ENCODE data around the gene SLC29A2.

SLC29A2 gene

GRCh38 chr11:66346476-66347424 is 24.8 kb downstream of the SLC29A2 start:
- no peak for DNase-seq

GRCh38 chr11:66345316-66345649 is 26.3 kb downstream of the SLC29A2 start:
- no peak for DNase-seq

DNA sequence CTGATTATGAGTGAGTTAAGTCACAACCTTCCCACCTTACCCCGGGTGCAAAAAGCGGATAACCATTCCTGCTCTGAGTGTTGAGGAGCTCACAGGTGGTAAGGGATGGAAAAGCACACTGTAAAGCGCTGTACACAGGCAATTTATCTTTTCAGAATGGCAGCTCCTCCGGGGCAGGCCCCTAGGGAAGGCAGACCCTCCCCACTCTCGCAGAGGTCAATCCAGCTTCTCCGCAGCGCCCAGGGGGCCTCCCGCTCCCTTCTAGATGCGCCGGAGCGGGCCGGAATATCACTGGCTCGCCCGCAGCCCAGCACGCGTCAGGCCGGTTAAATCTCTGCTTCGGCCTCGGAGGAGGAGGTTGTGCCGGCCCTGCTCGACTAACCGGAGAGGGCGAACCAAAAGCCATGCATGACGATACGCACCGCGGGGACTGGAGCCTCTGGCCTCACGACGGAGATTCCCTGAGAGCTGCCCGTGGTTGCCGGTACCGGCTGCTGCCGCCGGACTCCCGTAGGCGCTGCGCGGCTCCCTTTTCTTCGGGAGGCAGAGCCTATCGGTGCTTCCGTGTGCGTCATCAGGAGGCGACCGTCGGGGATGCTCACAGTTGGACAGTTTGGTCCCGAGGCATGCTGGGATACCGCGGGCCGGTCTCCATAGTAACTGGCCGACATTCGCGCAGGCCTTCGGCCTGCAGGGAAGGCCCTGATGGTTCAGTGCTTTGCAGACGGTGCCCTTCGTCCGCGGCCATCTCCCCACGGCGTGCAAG is 26.8 kb downstream of the SLC29A2 start, which contains the start of gene BRMS1:
TSS of gene BRMS1 (minus strand) at position 555 of the 766 bp plus-strand sequence. CDS start 2,870 bp downstream, outside the sequence.
- DNase-seq = peak; percentile 94

GRCh38 chr11:66343176-66343575 is 28.4 kb downstream of the SLC29A2 start:
- DNase-seq = no peak

DNA sequence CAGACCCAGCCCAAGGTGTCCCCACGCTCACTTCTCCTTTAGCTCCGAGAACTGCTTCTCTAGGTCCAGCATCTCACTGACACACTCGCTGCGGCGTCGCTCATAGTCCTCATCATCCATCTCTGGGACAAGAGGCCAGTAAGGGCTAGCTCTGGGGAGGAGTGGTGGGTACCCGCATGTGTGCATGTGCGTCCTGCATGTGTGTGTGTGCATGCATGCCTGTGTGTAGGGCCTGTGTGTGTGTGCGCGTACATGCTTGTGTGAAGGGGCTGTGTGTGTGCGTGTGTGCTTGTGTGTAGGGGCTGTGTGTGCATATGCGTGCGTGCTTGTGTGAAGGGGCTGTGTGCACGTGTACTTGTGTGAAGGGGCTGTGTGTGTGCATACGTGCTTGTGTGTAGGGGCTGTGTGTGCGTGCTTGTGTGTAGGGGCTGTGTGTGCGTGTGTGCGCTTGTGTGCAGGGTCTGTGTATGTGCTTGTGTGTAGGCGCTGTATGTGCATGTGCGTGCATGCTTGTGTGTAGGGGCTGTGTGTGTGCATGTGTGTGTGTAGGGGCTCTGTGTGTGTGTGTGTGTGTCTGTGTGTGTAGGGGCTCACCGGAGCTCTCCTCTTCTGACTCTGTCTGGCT is 29.9 kb downstream of the SLC29A2 start:
- DNase-seq = no peak

- no peak for DNase-seq
Measured at GRCh38 chr11:66340596-66341501, 30.7 kb downstream of the SLC29A2 start.

DNA sequence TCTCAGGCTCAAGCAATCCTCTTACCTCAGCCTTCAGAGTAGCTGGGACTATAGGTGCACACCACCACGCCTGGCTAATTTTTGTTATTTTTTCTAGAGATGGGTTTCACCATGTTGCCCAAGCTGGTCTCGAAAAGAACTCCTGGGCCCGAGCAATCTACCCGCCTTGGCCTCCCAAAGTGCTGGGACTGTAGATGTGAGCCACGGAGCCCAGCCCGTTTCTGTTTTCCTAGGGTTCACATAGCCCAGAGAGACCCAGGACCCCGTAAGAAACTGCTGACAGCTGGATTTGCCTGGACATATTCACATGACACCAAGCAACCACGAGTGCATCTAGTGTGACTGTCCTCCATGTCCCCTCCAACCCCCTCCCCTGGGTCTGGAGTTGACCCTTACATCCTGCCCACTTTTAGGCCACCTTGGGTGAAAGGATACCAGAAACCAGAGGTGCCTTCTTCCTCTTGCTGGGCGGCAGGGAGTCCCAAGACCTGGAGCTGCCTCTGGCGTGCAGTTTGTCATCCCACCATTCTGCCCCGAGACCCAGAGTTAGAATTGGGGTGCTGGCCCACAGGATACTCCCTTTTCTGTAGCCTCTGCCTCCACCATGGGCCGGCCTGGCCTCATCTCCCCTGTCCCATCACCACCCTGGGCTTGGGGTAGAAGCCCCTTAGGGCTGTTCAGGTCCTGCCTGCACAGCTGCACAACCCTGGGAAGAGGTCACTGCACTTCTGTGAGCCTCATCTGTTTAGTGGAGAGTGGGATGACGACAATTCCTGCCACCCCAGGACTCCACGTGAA is 31.7 kb downstream of the SLC29A2 start:
- no peak for DNase-seq

GRCh38 chr11:66339162-66339675 is 32.3 kb downstream of the SLC29A2 start:
- DNase-seq = no peak

- no peak for DNase-seq
Measured at GRCh38 chr11:66338276-66339161, 33.0 kb downstream of the SLC29A2 start.

- DNase-seq = no peak
Measured at GRCh38 chr11:66337103-66337899, 34.3 kb downstream of the SLC29A2 start.

GRCh38 chr11:66336234-66337102 is 35.1 kb downstream of the SLC29A2 start, which contains the start of gene RIN1:
TSS of gene RIN1 (minus strand) at chr11:66336434. CDS start at chr11:66336402, 32 bp downstream.
- DNase-seq = no peak

GRCh38 chr11:66335531-66336233 is 35.9 kb downstream of the SLC29A2 start:
- DNase-seq = peak; percentile 9

DNA sequence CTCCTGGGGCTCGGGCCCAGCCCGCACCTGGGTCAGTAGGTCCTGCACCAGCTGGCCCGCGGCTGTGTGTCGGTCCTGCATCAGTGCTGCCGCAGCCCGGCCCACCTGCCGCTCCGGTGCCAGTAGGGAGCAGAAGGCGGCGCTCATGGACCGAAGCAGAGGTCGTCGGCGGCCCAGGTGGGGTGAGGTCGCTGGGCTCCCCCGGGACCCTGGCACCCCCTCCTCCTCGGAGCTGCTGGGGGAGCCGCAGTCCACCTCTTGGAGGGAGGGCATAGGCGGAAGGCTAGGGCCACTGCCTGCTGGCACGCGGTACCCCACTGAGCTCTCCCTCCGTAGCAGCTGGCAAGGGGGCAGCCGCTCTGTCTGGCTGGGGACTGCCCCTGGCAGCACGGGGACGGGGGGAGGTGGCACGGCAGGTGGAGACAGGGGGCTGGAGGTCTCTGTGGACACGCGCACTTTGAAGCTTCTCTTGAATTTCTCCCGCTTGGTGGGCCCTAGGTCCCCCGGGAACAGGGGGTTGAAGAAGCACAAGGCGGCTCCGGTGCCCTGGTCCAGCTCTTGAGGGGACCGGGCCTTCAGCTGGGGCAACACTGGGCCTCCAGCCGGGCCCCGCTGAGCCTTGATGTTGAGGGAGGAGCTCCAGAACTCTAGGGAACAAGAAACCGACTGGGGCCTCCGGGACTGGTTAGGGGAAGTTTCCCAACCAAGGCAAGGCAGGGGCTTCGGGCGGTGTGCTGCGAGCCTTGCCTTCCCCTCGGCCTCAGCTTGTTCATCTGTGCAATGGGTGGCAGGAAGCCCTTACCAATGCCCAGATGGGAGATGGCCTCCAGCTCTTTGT is 36.7 kb downstream of the SLC29A2 start:
- DNase-seq = no peak

DNA sequence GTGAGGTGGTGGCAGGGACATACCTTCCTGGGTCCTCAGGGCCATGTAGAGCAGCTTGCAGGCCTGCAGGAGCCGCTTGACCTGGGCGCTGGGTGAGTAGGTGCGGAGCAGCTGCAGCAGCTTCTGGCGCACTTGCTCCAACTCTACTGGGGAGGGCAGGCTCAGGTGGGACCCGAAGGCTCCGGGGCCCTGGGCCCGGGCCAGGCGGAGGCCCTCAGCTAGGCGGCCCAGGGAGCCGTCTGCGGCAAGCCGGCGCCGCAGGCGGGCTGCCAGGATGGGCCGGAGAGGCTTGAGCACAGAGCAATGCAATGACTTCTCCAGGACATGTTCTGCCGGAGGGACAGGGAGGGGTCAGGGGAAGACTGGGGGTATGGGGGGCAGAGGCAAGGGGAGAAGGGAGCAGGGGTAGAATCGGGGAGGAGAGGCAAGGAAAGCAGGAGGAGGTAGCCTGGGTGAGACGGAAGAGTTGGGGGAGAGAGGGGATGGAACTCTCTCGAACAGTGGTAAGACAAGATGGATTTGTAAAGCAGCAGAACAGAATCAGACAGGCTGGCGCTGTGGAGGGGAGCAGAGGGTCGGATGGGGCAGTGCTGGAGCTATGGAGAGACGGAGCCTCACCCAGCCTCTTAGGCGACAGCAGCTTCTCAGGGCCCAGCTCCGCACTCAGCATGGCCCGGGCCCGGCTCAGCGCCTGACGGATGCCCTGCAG is 37.5 kb downstream of the SLC29A2 start:
- no peak for DNase-seq

GRCh38 chr11:66333220-66333877 is 38.2 kb downstream of the SLC29A2 start:
- DNase-seq = no peak

Data from DMS79 (cell line).